ENCODE data around the gene DAP. TPM values are rescaled to one million over a fixed set of nuclear protein-coding genes. Genes with fewer than 3 reads are reported as not detected.

The DAP gene
- total RNA-seq, 1 donor from 2014 or later = 74.4 TPM

- no peak for DNase-seq (ENCODE audit: extremely low spot score in 2 of 2)
- peak overlapping the region; percentile 42 for H3K27ac ChIP-seq
- no peak for TF ChIP-seq POLR2A (IDR thresholded peaks at IDR 0.05)
- TF ChIP-seq POLR2AphosphoS5 (IDR thresholded peaks at IDR 0.05; ENCODE audit: insufficient read depth in 1 of 2, low read depth in 1 of 2) = no peak
- TF ChIP-seq CTCF (IDR thresholded peaks at IDR 0.05) = no peak
- no peaks in the 10 kb centered on the region for H3K9me3 ChIP-seq
- H3K4me3 ChIP-seq = no peak overlapping the region
- intact Hi-C loops (cut with DNase I) = no loop called here
- no peaks in the 10 kb centered on the region for H3K36me3 ChIP-seq
- H3K4me1 ChIP-seq = peaks cover 31% of the 10 kb centered on the region
- H3K27me3 ChIP-seq = no peaks in the 10 kb centered on the region
Measured at GRCh38 chr5:10703676-10704075, 57.4 kb downstream of the DAP start.

- peak overlapping the region; percentile 42 for H3K27ac ChIP-seq
- no peak for DNase-seq (ENCODE audit: extremely low spot score in 2 of 2)
- H3K27me3 ChIP-seq = no peaks in the 10 kb centered on the region
- TF ChIP-seq POLR2A (IDR thresholded peaks at IDR 0.05) = no peak
- TF ChIP-seq CTCF (IDR thresholded peaks at IDR 0.05) = no peak
- no peak for TF ChIP-seq POLR2AphosphoS5 (IDR thresholded peaks at IDR 0.05; ENCODE audit: insufficient read depth in 1 of 2, low read depth in 1 of 2)
- H3K4me3 ChIP-seq = no peak overlapping the region
- intact Hi-C loops (cut with DNase I) = no loop called here
- H3K4me1 ChIP-seq = peaks cover 31% of the 10 kb centered on the region
- H3K36me3 ChIP-seq = no peaks in the 10 kb centered on the region
- no peaks in the 10 kb centered on the region for H3K9me3 ChIP-seq
Measured at GRCh38 chr5:10702911-10703491, 58.0 kb downstream of the DAP start.

GRCh38 chr5:10702040-10702629, 58.9 kb downstream of the DAP start:
- Histone ChIP-seq H3K4me1 (peaks cover 31% of the 10 kb centered on the region), H3K27me3 (no peaks in the 10 kb centered on the region), H3K4me3 (no peak overlapping the region), H3K27ac (no peak overlapping the region), H3K9me3 (no peaks in the 10 kb centered on the region), H3K36me3 (no peaks in the 10 kb centered on the region)
- intact Hi-C loops (cut with DNase I) = no loop called here
- TF ChIP-seq CTCF (IDR thresholded peaks at IDR 0.05) = no peak
- TF ChIP-seq POLR2A (IDR thresholded peaks at IDR 0.05) = no peak
- TF ChIP-seq POLR2AphosphoS5 (IDR thresholded peaks at IDR 0.05; ENCODE audit: insufficient read depth in 1 of 2, low read depth in 1 of 2) = no peak
- no peak for DNase-seq (ENCODE audit: extremely low spot score in 2 of 2)

- Histone ChIP-seq H3K4me1 (peaks cover 31% of the 10 kb centered on the region), H3K36me3 (no peaks in the 10 kb centered on the region), H3K9me3 (no peaks in the 10 kb centered on the region), H3K27me3 (no peaks in the 10 kb centered on the region), H3K4me3 (no peak overlapping the region), H3K27ac (no peak overlapping the region)
- intact Hi-C loops (cut with DNase I) = no loop called here
- TF ChIP-seq POLR2AphosphoS5 (IDR thresholded peaks at IDR 0.05; ENCODE audit: insufficient read depth in 1 of 2, low read depth in 1 of 2) (no peak), CTCF (IDR thresholded peaks at IDR 0.05) (peak in 1 of 3 experiments; percentile 48), POLR2A (IDR thresholded peaks at IDR 0.05) (no peak)
- no peak for DNase-seq (ENCODE audit: extremely low spot score in 2 of 2)
Measured at GRCh38 chr5:10701567-10702039, 59.4 kb downstream of the DAP start.

GRCh38 chr5:10700516-10700915, 60.5 kb downstream of the DAP start:
- Histone ChIP-seq H3K27ac (no peak overlapping the region), H3K4me1 (peaks cover 36% of the 10 kb centered on the region)
- intact Hi-C loops (cut with DNase I) = no loop called here

More at GRCh38 chr5:10700516-10700915, 60.5 kb downstream of the DAP start:
- no peak for DNase-seq (ENCODE audit: extremely low spot score in 2 of 2)
- TF ChIP-seq POLR2AphosphoS5 (IDR thresholded peaks at IDR 0.05; ENCODE audit: insufficient read depth in 1 of 2, low read depth in 1 of 2) = no peak
- no peak for TF ChIP-seq CTCF (IDR thresholded peaks at IDR 0.05)
- no peak for TF ChIP-seq POLR2A (IDR thresholded peaks at IDR 0.05)
- no peaks in the 10 kb centered on the region for H3K36me3 ChIP-seq
- H3K4me3 ChIP-seq = no peak overlapping the region
- no peaks in the 10 kb centered on the region for H3K9me3 ChIP-seq
- no peaks in the 10 kb centered on the region for H3K27me3 ChIP-seq
